Osteocyte (in vitro differentiated cells): Measurements from ENCODE around the gene PCSK9. TPM values are rescaled to one million over a fixed set of nuclear protein-coding genes. Genes with fewer than 3 reads are reported as not detected.

Experiments
- DNase-seq: peaks from one replicate; pipeline ENCODE4 v3.0.0; 2021; ENCODE audit warnings: mixed read lengths; ENCODE audit not compliant: unreplicated experiment; ENCODE audit errors: extremely low spot score
- H3K27ac Mint-ChIP-seq: one replicate; pipeline ENCODE4 v1.8.0; 2021; ENCODE audit warnings: mild to moderate bottlenecking, mixed read lengths; ENCODE audit not compliant: unreplicated experiment
- H3K27me3 Mint-ChIP-seq: one replicate; pipeline ENCODE4 v1.8.0; 2021; ENCODE audit warnings: mixed read lengths; ENCODE audit not compliant: unreplicated experiment
- H3K36me3 Mint-ChIP-seq: one replicate; pipeline ENCODE4 v1.8.0; 2021; ENCODE audit warnings: mixed read lengths; ENCODE audit not compliant: unreplicated experiment
- H3K4me1 Mint-ChIP-seq: one replicate; pipeline ENCODE4 v1.8.0; 2021; ENCODE audit warnings: mixed read lengths; ENCODE audit not compliant: unreplicated experiment
- H3K4me3 Mint-ChIP-seq: one replicate; pipeline ENCODE4 v1.8.0; 2021; ENCODE audit warnings: mild to moderate bottlenecking, moderate library complexity, mixed read lengths; ENCODE audit not compliant: unreplicated experiment
- H3K9me3 Mint-ChIP-seq: one replicate; pipeline ENCODE4 v1.8.0; 2021; ENCODE audit warnings: mixed read lengths; ENCODE audit not compliant: unreplicated experiment
- CTCF ChIP-seq: fragments of 200-600 bp; sonication (generic); IDR thresholded peaks from 2 replicates; pipeline ENCODE4 v1.5.0; 2021; ENCODE audit warnings: antibody characterized with exemption, mild to moderate bottlenecking, moderate library complexity
- total RNA-seq: library from RNA; stranded (reverse); gene quantifications from 2 replicates; pipeline ENCODE4 v1.2.1, GENCODE V29; 2021

The PCSK9 gene
- total RNA-seq, 1 donor from 2014 or later, result 2.2 TPM

- Mint-ChIP-seq H3K4me1 (peaks cover 4% of the 10 kb centered on the region), H3K36me3 (peaks cover 74% of the 10 kb centered on the region)
Measured at GRCh38 chr1:55073187-55073916, 34.0 kb downstream of the PCSK9 start.

DNA sequence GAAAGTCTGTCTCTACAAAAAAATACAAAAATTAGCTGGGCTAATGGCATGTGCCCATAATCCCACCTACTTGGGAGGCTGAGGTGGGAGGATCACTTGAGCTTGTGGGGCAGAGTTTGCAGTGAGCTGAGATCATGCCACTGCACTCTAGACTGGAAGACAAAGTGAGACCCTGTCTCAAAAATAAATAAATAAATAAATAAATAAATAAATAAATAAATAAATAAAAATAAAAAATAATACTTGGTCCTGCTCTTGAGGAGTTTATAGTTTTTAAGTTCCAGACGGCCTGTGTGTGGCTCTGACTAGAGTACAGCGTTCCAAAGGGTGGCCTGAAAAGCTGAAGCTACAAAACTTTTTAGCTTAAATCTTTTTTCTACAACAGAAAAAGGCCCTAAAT, 35.1 kb downstream of the PCSK9 start:
- no peak for TF ChIP-seq CTCF
- Mint-ChIP-seq H3K9me3 (no peaks in the 10 kb centered on the region), H3K27ac (no peak overlapping the region), H3K36me3 (peaks cover 68% of the 10 kb centered on the region), H3K27me3 (no peaks in the 10 kb centered on the region), H3K4me3 (no peak overlapping the region), H3K4me1 (peaks cover 4% of the 10 kb centered on the region)
- DNase-seq, result no peak

More at GRCh38 chr1:55073187-55073916, 34.0 kb downstream of the PCSK9 start:
- H3K9me3 Mint-ChIP-seq, result no peaks in the 10 kb centered on the region
- no peaks in the 10 kb centered on the region for H3K27me3 Mint-ChIP-seq
- no peak overlapping the region for H3K27ac Mint-ChIP-seq
- no peak for DNase-seq
- no peak overlapping the region for H3K4me3 Mint-ChIP-seq
- no peak for TF ChIP-seq CTCF

DNA sequence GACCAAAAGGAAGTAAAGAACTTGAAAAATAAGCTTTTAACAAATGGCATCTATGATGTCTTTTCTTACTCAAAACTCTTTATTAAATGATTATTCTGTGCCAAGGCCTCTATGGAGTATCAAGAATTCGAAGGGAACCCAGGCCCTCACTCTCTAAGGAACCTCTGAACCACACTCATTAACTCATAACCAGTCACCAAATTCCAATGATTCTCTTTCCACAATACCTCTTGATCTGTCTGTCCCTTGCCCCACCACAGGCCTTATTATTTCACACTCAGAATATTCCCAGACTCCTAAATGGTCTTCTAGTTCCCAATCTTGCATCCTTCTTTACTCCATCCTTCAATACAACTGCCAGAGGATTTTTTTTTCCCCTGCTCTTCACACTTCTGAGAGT, 37.0 kb downstream of the PCSK9 start:
- Mint-ChIP-seq H3K4me1 (peaks cover 10% of the 10 kb centered on the region), H3K9me3 (no peaks in the 10 kb centered on the region), H3K4me3 (no peak overlapping the region), H3K27ac (no peak overlapping the region), H3K27me3 (no peaks in the 10 kb centered on the region), H3K36me3 (peaks cover 61% of the 10 kb centered on the region)
- no peak for TF ChIP-seq CTCF
- no peak for DNase-seq

DNA sequence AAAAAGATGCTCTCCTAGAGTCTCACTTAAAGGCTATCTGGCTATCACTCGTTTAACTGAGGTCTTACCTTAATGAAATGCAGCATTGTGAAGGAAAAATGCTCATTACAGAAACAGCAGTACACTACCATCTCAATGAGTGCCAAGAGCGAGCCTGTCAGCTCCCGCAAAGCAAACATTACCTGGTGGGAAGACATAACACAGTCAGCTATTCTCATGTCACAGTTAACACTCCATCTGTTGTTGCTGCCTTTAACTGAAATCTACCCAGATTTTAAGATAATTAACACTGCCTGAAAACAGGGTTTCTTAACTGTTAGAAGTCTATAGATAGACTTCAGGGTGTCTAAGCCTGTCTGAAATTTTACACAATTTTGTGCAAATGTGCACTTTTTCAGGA, 39.1 kb downstream of the PCSK9 start:
- H3K36me3 Mint-ChIP-seq, result peaks cover 54% of the 10 kb centered on the region
- H3K27me3 Mint-ChIP-seq, result no peaks in the 10 kb centered on the region
- peaks cover 23% of the 10 kb centered on the region for H3K4me1 Mint-ChIP-seq
- TF ChIP-seq CTCF, result no peak
- H3K9me3 Mint-ChIP-seq, result no peaks in the 10 kb centered on the region
- H3K27ac Mint-ChIP-seq, result no peak overlapping the region
- DNase-seq, result no peak
- no peak overlapping the region for H3K4me3 Mint-ChIP-seq

GRCh38 chr1:55079651-55080050, 40.3 kb downstream of the PCSK9 start:
- H3K27ac Mint-ChIP-seq, result no peak overlapping the region
- no peaks in the 10 kb centered on the region for H3K27me3 Mint-ChIP-seq
- TF ChIP-seq CTCF, result no peak
- peaks cover 23% of the 10 kb centered on the region for H3K4me1 Mint-ChIP-seq
- no peaks in the 10 kb centered on the region for H3K9me3 Mint-ChIP-seq
- no peak for DNase-seq
- H3K4me3 Mint-ChIP-seq, result no peak overlapping the region
- peaks cover 52% of the 10 kb centered on the region for H3K36me3 Mint-ChIP-seq
